Uterus (tissue), 2 donors: ENCODE measurements around the gene IBA57.

ENCODE experiments used
- POLR2A ChIP-seq, 2 donors: fragments of 450-650 bp; IDR thresholded peaks; one replicate each; pipeline ENCODE4 v1.6.1; 2016; ENCODE audit warnings: antibody characterized with exemption in 2 of 2, mild to moderate bottlenecking in 1 of 2, moderate library complexity in 1 of 2
- TF ChIP-seq, protein P1 (sequence below), 4 experiments: fragments of 200-600 bp in 2 of 4; fragments of 450-650 bp in 2 of 4; sonication (generic) in 2 of 4; IDR thresholded peaks; one replicate each; pipeline ENCODE4 v1.5.1; 2016 to 2019; ENCODE audit warnings: antibody characterized with exemption in 4 of 4, mild to moderate bottlenecking in 2 of 4, moderate library complexity in 1 of 4

DNA sequence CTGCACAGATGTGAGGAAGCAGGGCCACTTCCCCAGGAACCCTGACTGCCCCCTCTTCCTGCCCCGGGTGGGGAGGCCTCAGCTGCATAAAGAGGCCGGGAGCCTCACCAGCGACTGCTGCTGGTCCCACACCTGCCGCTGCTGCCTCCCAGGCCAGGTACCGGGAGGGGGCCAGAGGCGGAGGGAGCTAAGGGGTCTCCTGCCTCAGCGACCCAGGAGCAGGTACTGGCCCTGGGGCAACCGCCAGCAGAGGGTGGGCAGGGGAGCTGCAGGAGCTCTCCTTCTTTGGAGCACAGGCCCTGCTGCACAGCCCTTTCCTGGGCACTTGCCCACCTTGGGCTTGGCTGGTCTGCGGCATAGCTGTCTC lies 9.1 kb upstream of the IBA57 start:
- TF ChIP-seq, protein P1, sequence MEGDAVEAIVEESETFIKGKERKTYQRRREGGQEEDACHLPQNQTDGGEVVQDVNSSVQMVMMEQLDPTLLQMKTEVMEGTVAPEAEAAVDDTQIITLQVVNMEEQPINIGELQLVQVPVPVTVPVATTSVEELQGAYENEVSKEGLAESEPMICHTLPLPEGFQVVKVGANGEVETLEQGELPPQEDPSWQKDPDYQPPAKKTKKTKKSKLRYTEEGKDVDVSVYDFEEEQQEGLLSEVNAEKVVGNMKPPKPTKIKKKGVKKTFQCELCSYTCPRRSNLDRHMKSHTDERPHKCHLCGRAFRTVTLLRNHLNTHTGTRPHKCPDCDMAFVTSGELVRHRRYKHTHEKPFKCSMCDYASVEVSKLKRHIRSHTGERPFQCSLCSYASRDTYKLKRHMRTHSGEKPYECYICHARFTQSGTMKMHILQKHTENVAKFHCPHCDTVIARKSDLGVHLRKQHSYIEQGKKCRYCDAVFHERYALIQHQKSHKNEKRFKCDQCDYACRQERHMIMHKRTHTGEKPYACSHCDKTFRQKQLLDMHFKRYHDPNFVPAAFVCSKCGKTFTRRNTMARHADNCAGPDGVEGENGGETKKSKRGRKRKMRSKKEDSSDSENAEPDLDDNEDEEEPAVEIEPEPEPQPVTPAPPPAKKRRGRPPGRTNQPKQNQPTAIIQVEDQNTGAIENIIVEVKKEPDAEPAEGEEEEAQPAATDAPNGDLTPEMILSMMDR (IDR thresholded peaks at IDR 0.05), result no peak
- no peak for TF ChIP-seq POLR2A (IDR thresholded peaks at IDR 0.05)
